Sigmoid colon (tissue), 7 donors: Measurements from ENCODE around the gene DYSF. TPM values are rescaled to one million over a fixed set of nuclear protein-coding genes. Genes with fewer than 3 reads are reported as not detected.
"Not testable (repeated sequence)": the region's sequence is repeated elsewhere in the genome, so short reads cannot be mapped to it uniquely, and the experiment has no call there.

Source experiments
- DNase-seq: peaks from one replicate; pipeline ENCODE4 v3.0.0-alpha.2; 2019
- H3K27ac ChIP-seq, 4 donors: fragments of 200-600 bp; sonication (generic); one replicate each; pipeline ENCODE4 v1.5.1; 2016 to 2019; ENCODE audit warnings: mild to moderate bottlenecking in 1 of 4
- H3K27me3 ChIP-seq, 3 donors: fragments of 200-600 bp; sonication (generic); one replicate each; pipeline ENCODE4 v1.5.1; 2019; ENCODE audit warnings: mild to moderate bottlenecking in 1 of 3
- H3K36me3 ChIP-seq, 4 donors: fragments of 200-600 bp; sonication (generic); one replicate each; pipeline ENCODE4 v1.5.1; 2016 to 2019
- H3K4me1 ChIP-seq, 4 donors: fragments of 200-600 bp; sonication (generic); one replicate each; pipeline ENCODE4 v1.5.1; 2017 to 2019
- H3K4me3 ChIP-seq, 4 donors: fragments of 200-600 bp; sonication (generic); one replicate each; pipeline ENCODE4 v1.5.1; 2017 to 2019; ENCODE audit warnings: mild to moderate bottlenecking in 2 of 4, moderate library complexity in 1 of 4
- H3K9me3 ChIP-seq, 4 donors: fragments of 200-600 bp in 3 of 4; sonication (generic) in 3 of 4; one replicate each; pipeline versions ENCODE4 v1.5.1 to v1.6.1; 2013 to 2019
- EP300 ChIP-seq, 4 donors: sonication (generic); formaldehyde crosslinking; IDR thresholded peaks; one replicate each; pipeline ENCODE4 v1.6.1; 2017; ENCODE audit warnings: antibody characterized with exemption in 4 of 4
- POLR2A ChIP-seq, 2 donors: fragments of 450-650 bp; IDR thresholded peaks; one replicate each; pipeline ENCODE4 v1.6.1; 2016; ENCODE audit warnings: antibody characterized with exemption in 2 of 2, mild to moderate bottlenecking in 2 of 2, moderate library complexity in 2 of 2
- POLR2AphosphoS5 ChIP-seq, 4 donors: sonication (generic); formaldehyde crosslinking; IDR thresholded peaks; one replicate each; pipeline ENCODE4 v1.6.1; 2017; ENCODE audit warnings: antibody characterized with exemption in 4 of 4
- WGBS, 2 donors: extraction: QIAGEN DNeasy Blood & Tissue Kit; methylation state at CpG; one replicate each; pipeline ENCODE4 v1.1.7; 2013; 5-methylcytosine and 5-hydroxymethylcytosine counted together
- intact Hi-C: fragments of 100-400 bp; cut with DNase I; formaldehyde crosslinking; loops from one replicate; pipeline ENCODE4 v1.15.1; 2023
- polyA plus RNA-seq, 3 donors: library from polyadenylated mRNA; stranded (reverse); fragments of 200-250 nt; gene quantifications; one replicate each; pipeline ENCODE4 v1.2.3, GENCODE V29; 2013
- total RNA-seq, 4 donors: library from RNA; depleted of rRNA; stranded (reverse); fragments of >200 nt; gene quantifications; one replicate each; pipeline ENCODE4 v1.1.0, GENCODE V29; 2016
- TF ChIP-seq, protein P1 (sequence below), 4 experiments: fragments of 450-650 bp in 3 of 4; fragments of 200-600 bp in 1 of 4; IDR thresholded peaks; one replicate each; pipeline ENCODE4 v1.5.1; 2016 to 2019; ENCODE audit warnings: antibody characterized with exemption in 4 of 4, mild to moderate bottlenecking in 3 of 4, moderate library complexity in 2 of 4
- donor health status: healthy with polysubstance abuse.
- donor health status: Bipolar disorder and iron deficiency.
- donor health status: healthy.

DYSF gene
- total RNA-seq (10 to 100 TPM; 12.5 to 49.6 (median 13.7) TPM), polyA plus RNA-seq (1 to 10 TPM; 1.6 to 4.1 (median 2.4) TPM)

DNA sequence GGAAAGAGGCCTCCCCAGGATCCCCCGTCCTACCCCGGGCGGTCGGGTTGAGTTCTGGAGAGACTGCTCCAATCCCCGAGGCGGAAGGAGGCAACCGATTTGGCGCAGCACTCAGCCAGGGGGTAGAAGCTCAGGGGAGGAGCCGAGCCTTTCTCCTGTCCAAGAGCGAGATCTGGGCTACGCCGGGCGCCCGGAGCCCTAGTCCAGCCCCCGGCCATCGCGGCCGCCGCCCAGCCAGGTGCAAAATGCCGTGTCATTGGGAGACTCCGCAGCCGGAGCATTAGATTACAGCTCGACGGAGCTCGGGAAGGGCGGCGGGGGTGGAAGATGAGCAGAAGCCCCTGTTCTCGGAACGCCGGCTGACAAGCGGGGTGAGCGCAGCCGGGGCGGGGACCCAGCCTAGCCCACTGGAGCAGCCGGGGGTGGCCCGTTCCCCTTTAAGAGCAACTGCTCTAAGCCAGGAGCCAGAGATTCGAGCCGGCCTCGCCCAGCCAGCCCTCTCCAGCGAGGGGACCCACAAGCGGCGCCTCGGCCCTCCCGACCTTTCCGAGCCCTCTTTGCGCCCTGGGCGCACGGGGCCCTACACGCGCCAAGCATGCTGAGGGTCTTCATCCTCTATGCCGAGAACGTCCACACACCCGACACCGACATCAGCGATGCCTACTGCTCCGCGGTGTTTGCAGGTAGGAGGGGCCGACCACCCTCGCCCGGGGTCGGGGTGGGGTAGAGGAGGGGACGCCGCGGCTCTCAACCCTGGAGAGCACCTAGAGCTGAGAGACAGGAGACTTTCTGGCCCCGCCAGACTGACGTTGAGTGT lies at the start of gene DYSF:
Gene DYSF (plus strand): TSS at position 158 of the 817 bp plus-strand sequence.
- intact Hi-C loops, result no loop called here
- no peak for TF ChIP-seq POLR2A (IDR thresholded peaks at IDR 0.05)
- TF ChIP-seq POLR2AphosphoS5 (IDR thresholded peaks at IDR 0.05), result peak in 3 of 4 donors; percentile 35 to 42 (median 36)
- H3K27me3 ChIP-seq, result no peaks in the 10 kb centered on the region
- H3K4me1 ChIP-seq, result peaks cover 0 to 77% (median 71%) of the 10 kb centered on the region in 4 donors
- peak within 1 kb of the TSS; percentile 46 to 70 (median 64) for H3K4me3 ChIP-seq
- DNase-seq, result peak; percentile 78
- peak within 1 kb of the TSS; percentile 82 to 86 (median 83) for H3K27ac ChIP-seq
- H3K36me3 ChIP-seq, result no peaks in the 10 kb centered on the region
- 2% methylated on average over 66 of the region's 66 CpGs for WGBS, 2 donors
- no peaks in the 10 kb centered on the region for H3K9me3 ChIP-seq

DNA sequence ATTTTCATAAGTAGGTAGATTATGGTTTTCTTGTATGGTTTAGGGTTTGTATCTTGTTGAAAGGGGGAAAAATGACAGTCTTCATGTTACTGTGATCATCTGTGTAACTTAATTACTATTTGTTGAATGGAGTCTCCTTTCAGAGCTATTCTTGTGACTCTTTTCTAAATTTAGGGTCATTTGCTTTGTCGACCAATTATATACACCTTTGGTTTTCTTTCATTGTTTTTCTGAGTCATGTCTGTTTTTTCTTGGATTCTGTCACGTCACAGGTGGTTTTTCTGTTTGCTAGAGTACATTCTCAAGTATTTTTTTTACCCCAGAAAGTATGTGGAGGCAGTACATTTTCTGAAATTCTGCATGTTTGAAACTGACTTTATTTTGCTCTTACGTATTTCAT lies 43.8 kb upstream of the DYSF start:
- Histone ChIP-seq H3K9me3 (no peaks in the 10 kb centered on the region), H3K27me3 (no peaks in the 10 kb centered on the region), H3K4me1 (no peaks in the 10 kb centered on the region), H3K4me3 (no peak overlapping the region), H3K36me3 (peaks cover 0 to 52% (median 13%) of the 10 kb centered on the region in 4 donors), H3K27ac (no peak overlapping the region)
- no peak for TF ChIP-seq EP300 (IDR thresholded peaks at IDR 0.05)
- TF ChIP-seq, protein P1, sequence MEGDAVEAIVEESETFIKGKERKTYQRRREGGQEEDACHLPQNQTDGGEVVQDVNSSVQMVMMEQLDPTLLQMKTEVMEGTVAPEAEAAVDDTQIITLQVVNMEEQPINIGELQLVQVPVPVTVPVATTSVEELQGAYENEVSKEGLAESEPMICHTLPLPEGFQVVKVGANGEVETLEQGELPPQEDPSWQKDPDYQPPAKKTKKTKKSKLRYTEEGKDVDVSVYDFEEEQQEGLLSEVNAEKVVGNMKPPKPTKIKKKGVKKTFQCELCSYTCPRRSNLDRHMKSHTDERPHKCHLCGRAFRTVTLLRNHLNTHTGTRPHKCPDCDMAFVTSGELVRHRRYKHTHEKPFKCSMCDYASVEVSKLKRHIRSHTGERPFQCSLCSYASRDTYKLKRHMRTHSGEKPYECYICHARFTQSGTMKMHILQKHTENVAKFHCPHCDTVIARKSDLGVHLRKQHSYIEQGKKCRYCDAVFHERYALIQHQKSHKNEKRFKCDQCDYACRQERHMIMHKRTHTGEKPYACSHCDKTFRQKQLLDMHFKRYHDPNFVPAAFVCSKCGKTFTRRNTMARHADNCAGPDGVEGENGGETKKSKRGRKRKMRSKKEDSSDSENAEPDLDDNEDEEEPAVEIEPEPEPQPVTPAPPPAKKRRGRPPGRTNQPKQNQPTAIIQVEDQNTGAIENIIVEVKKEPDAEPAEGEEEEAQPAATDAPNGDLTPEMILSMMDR (IDR thresholded peaks at IDR 0.05), result no peak
- TF ChIP-seq POLR2AphosphoS5 (IDR thresholded peaks at IDR 0.05), result no peak
- no peak for TF ChIP-seq POLR2A (IDR thresholded peaks at IDR 0.05)
- 93 to 95% methylated on average over 3 of the region's 3 CpGs for WGBS, 2 donors
- intact Hi-C loops, result no loop called here
- DNase-seq, result no peak

DNA sequence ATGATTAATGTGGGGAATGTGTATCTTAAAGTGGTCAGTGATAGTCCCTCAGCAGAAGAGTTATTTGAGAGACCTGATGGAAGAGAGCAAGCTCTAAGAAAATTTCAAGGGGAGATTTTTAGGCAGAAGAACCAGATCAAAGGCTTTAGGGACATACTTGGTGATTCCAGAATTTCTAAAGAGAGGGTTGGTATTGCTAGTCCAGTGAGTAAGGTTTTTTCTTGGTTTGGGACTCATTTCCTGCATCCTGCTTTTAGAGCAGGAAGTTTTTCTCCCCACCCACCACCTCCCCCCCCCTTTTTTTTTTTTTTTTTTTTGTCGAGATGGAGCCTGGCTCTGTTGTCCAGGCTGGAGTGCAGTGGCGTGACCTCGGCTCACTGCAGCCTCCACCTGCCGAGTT lies 42.7 kb upstream of the DYSF start:
- no peaks in the 10 kb centered on the region for H3K9me3 ChIP-seq
- DNase-seq, result no peak
- TF ChIP-seq POLR2AphosphoS5 (IDR thresholded peaks at IDR 0.05) (no peak), POLR2A (IDR thresholded peaks at IDR 0.05) (no peak)
- intact Hi-C loops, result no loop called here
- H3K27me3 ChIP-seq, result no peaks in the 10 kb centered on the region
- H3K4me3 ChIP-seq, result no peak overlapping the region
- peaks cover 0 to 41% (median 9%) of the 10 kb centered on the region in 4 donors for H3K36me3 ChIP-seq
- H3K4me1 ChIP-seq, result no peaks in the 10 kb centered on the region
- H3K27ac ChIP-seq, result no peak overlapping the region
- WGBS, 2 donors, result 90 to 92% methylated on average over 4 of the region's 4 CpGs

DNA sequence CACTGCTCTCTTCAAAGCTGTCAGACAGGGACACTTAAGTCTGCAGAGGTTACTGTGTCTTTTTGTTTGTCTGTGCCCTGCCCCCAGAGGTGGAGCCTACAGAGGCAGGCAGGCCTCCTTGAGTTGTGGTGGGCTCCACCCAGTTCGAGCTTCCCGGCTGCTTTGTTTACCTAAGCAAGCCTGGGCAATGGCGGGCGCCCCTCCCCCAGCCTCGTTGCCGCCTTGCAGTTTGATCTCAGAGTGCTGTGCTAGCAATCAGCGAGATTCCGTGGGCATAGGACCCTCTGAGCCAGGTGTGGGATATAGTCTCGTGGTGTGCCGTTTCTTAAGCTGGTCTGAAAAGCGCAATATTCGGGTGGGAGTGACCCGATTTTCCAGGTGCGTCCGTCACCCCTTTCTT lies 36.5 kb upstream of the DYSF start:
- H3K9me3 ChIP-seq, DNase-seq, H3K4me1 ChIP-seq, H3K27me3 ChIP-seq, intact Hi-C loops, H3K36me3 ChIP-seq: not testable (repeated sequence)
- H3K27ac ChIP-seq, result peak overlapping the region in 2 of 4 donors; percentile 27 to 47
- peak overlapping the region in 3 of 4 donors; percentile 17 to 29 (median 19) for H3K4me3 ChIP-seq
- WGBS, 2 donors, result 10 to 22% methylated on average over 9 of the region's 15 CpGs

DNA sequence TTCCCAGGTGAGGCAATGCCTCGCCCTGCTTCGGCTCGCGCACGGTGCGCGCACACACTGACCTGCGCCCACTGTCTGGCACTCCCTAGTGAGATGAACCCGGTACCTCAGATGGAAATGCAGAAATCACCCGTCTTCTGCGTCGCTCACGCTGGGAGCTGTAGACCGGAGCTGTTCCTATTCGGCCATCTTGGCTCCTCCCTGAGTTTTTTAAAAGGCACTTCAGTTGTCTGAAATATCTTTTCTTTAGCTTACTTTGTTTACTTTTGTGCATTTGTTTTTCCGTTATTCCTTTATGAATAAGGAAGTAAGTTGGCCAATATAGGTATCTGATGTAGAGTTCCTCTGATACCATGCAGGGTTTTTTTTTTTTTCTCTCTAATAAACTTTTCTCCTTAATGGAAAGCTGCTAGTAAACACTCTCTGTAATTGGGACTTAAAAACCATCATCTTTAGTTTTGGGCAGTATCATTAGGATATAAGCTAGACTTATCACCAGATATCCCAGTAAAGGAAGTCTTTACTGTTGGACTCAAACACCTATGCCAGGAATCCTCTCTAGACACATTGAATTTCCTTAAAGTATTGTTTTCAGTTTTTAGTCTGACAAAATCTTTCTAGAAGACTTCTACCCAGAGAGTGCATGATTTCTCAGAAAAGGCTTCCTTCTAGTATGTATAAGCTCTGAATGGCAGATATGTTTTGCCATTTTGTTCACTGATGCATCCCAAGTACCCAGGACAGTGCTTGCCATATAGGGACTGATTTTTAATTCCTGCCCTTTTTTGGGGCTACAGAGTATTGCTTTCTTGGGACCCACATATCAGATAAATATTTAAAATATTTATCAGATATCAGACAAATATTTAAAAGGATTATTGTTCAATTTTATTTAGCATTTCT lies 35.8 kb upstream of the DYSF start:
- TF ChIP-seq EP300 (IDR thresholded peaks at IDR 0.05) (no peak), POLR2A (IDR thresholded peaks at IDR 0.05) (no peak), POLR2AphosphoS5 (IDR thresholded peaks at IDR 0.05) (no peak)
- TF ChIP-seq, protein P1 (IDR thresholded peaks at IDR 0.05), result no peak
- no peaks in the 10 kb centered on the region for H3K4me1 ChIP-seq
- intact Hi-C loops, result no loop called here
- peak overlapping the region in 3 of 4 donors; percentile 17 to 29 (median 19) for H3K4me3 ChIP-seq
- peaks cover 0 to 12% (median 0%) of the 10 kb centered on the region in 4 donors for H3K36me3 ChIP-seq
- H3K27ac ChIP-seq, result peak overlapping the region; percentile 14 to 47 (median 36)
- no peak for DNase-seq
- no peaks in the 10 kb centered on the region for H3K9me3 ChIP-seq
- H3K27me3 ChIP-seq, result no peaks in the 10 kb centered on the region
- WGBS, 2 donors, result 13 to 19% methylated on average over 7 of the region's 16 CpGs

DNA sequence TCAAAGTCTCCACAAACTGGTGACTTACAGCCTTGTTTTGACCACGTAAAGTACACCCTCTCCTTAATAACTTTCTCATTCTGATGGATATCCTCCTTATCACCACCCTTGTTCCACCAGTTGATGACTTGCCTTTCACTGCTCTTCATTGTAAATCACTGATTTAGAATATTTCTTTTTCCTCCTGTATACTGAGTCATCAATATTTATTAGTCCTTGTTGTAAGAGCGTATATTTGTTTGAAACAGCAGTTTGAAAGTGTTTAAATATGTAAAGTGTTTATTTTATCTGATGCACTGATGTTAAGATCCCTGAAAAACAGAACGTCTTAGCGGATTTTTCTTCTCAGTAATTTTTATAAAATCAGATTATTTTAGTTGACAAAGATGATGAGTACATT lies 34.2 kb upstream of the DYSF start:
- Histone ChIP-seq H3K9me3 (no peaks in the 10 kb centered on the region), H3K27ac (no peak overlapping the region), H3K4me3 (no peak overlapping the region), H3K4me1 (peaks cover 0 to 9% (median 0%) of the 10 kb centered on the region in 4 donors), H3K36me3 (peaks cover 0 to 28% (median 5%) of the 10 kb centered on the region in 4 donors), H3K27me3 (no peaks in the 10 kb centered on the region)
- TF ChIP-seq POLR2AphosphoS5 (IDR thresholded peaks at IDR 0.05) (no peak), POLR2A (IDR thresholded peaks at IDR 0.05) (no peak), EP300 (IDR thresholded peaks at IDR 0.05) (no peak)
- TF ChIP-seq, protein P1 (IDR thresholded peaks at IDR 0.05), result no peak
- intact Hi-C loops, result no loop called here
- no peak for DNase-seq
- WGBS, 2 donors, result 88 to 92% methylated on average over 4 of the region's 4 CpGs
